B cell (primary cell): ENCODE measurements around the gene PRXL2B. TPM values are rescaled to one million over a fixed set of nuclear protein-coding genes. Genes with fewer than 3 reads are reported as not detected.
A peak's percentile ranks its signal among the peaks of the same experiment; 100 is the strongest.
"Not testable (repeated sequence)": the region's sequence is repeated elsewhere in the genome, so short reads cannot be mapped to it uniquely, and the experiment has no call there.

ENCODE experiments used
- ATAC-seq: fragments of 200-7000 bp; cut with Tn5 transposase; one replicate; pipeline ENCODE4 v1.10.0; 2021; ENCODE audit warnings: low read depth, mild to moderate bottlenecking, moderate number of reproducible peaks, moderate library complexity
- CTCF ChIA-PET: fragments of 350-600 bp; sonication (Branson Sonifier 250); formaldehyde crosslinking; loops from one replicate; lab custom pipeline; 2021; ENCODE audit warnings: antibody characterized with exemption, inconsistent platforms; lab: Charles Lee
- POLR2A ChIA-PET: fragments of 350-600 bp; sonication (Branson Sonifier 250); formaldehyde crosslinking; loops from one replicate; lab custom pipeline; 2021; ENCODE audit warnings: antibody characterized with exemption; lab: Charles Lee
- DNase-seq: peaks from one replicate; pipeline ENCODE4 v3.0.0; 2013
- H2AFZ ChIP-seq: 2 replicates; pipeline ENCODE4 v1.6.1; 2012; ENCODE audit warnings: mild to moderate bottlenecking, low read depth, low read length; ENCODE audit not compliant: insufficient read depth, poor library complexity, severe bottlenecking
- H3K27ac ChIP-seq, 2 donors: 1 replicate in 1 of 2; 2 replicates in 1 of 2; pipeline ENCODE4 v1.5.1; 2012 to 2013; ENCODE audit warnings: low read length in 2 of 2, mild to moderate bottlenecking in 2 of 2, moderate library complexity in 1 of 2
- H3K27me3 ChIP-seq, 4 experiments: fragments of 200-600 bp in 1 of 4; sonication (generic) in 1 of 4; replicated peaks in 1 of 4; 1 replicate in 2 of 4; 2 replicates in 2 of 4; pipeline versions ENCODE4 v1.6.1 to v1.7.0; 2013 to 2016; ENCODE audit warnings: low read length in 3 of 4, mild to moderate bottlenecking in 2 of 4, mixed read lengths in 1 of 4, moderate library complexity in 1 of 4; ENCODE audit not compliant: insufficient read depth in 4 of 4, control insufficient read depth in 3 of 4; ENCODE audit errors: control extremely low read depth in 1 of 4
- H3K36me3 ChIP-seq, 2 experiments: replicated peaks in 1 of 2; 1 replicate in 1 of 2; 2 replicates in 1 of 2; pipeline versions ENCODE4 v1.6.1 to v1.7.1; 2013; ENCODE audit warnings: low read length in 1 of 2; ENCODE audit not compliant: insufficient read depth in 2 of 2, control insufficient read depth in 1 of 2; ENCODE audit errors: control extremely low read depth in 1 of 2, extremely low read depth in 1 of 2
- H3K4me1 ChIP-seq, 2 donors: fragments of 200-600 bp in 1 of 2; sonication (generic) in 1 of 2; 1 replicate in 1 of 2; 2 replicates in 1 of 2; pipeline versions ENCODE4 v1.5.1 to v1.6.1; 2013 to 2017; ENCODE audit warnings: low read length in 2 of 2; ENCODE audit not compliant: control insufficient read depth in 2 of 2, insufficient read depth in 2 of 2
- H3K4me2 ChIP-seq: replicated peaks from 2 replicates; pipeline ENCODE3; 2012; ENCODE audit warnings: mild to moderate bottlenecking, low read depth, low read length; ENCODE audit not compliant: poor library complexity, severe bottlenecking
- H3K4me3 ChIP-seq, 5 experiments: fragments of 200-600 bp in 1 of 5; sonication (generic) in 1 of 5; 1 replicate in 3 of 5; 2 replicates in 2 of 5; pipeline versions ENCODE4 v1.5.1 to v1.7.0; 2011 to 2016; ENCODE audit warnings: low read length in 4 of 5, mild to moderate bottlenecking in 4 of 5, low read depth in 2 of 5, control low read depth in 1 of 5, moderate library complexity in 1 of 5; ENCODE audit not compliant: insufficient read depth in 1 of 5; ENCODE audit errors: control extremely low read depth in 1 of 5, extremely low read depth in 1 of 5
- H3K79me2 ChIP-seq: fragments of 200-600 bp; sonication (generic); one replicate; pipeline ENCODE4 v1.6.0; 2016; ENCODE audit warnings: low read length; ENCODE audit not compliant: control insufficient read depth, insufficient read depth
- H3K9ac ChIP-seq: fragments of 200-600 bp; sonication (generic); 2 replicates; pipeline ENCODE4 v1.6.1; 2017; ENCODE audit warnings: mild to moderate bottlenecking, low read length, moderate library complexity
- H3K9me3 ChIP-seq, 3 donors: one replicate each; pipeline versions ENCODE4 v1.6.1 to v1.7.1; 2013; ENCODE audit warnings: low read length in 2 of 3; ENCODE audit not compliant: control insufficient read depth in 2 of 3, insufficient read depth in 1 of 3; ENCODE audit errors: control extremely low read depth in 1 of 3
- H4K20me1 ChIP-seq: 2 replicates; pipeline ENCODE4 v1.6.0; 2012; ENCODE audit warnings: mild to moderate bottlenecking, low read length; ENCODE audit not compliant: insufficient read depth, control insufficient read depth, poor library complexity, severe bottlenecking
- H3K27ac Mint-ChIP-seq: one replicate; pipeline ENCODE4 v1.8.0; 2021; ENCODE audit warnings: mixed read lengths
- H3K27me3 Mint-ChIP-seq: one replicate; pipeline ENCODE4 v1.8.0; 2021; ENCODE audit warnings: mixed read lengths
- H3K4me1 Mint-ChIP-seq: one replicate; pipeline ENCODE4 v1.8.0; 2021; ENCODE audit warnings: mixed read lengths
- H3K4me3 Mint-ChIP-seq: one replicate; pipeline ENCODE4 v1.8.0; 2021; ENCODE audit warnings: mixed read lengths
- H3K9me3 Mint-ChIP-seq: one replicate; pipeline ENCODE4 v1.8.0; 2022; ENCODE audit warnings: mixed read lengths; ENCODE audit not compliant: insufficient read depth
- CTCF ChIP-seq: fragments of 200-600 bp; IDR thresholded peaks from one replicate; pipeline ENCODE4 v1.8.0; 2022; ENCODE audit warnings: antibody characterized with exemption, mild to moderate bottlenecking
- EZH2 ChIP-seq: IDR thresholded peaks from 2 replicates; pipeline ENCODE4 v1.6.1; 2012; ENCODE audit warnings: borderline replicate concordance, low read depth, mild to moderate bottlenecking, moderate library complexity, low read length; ENCODE audit not compliant: insufficient read depth, poor library complexity, severe bottlenecking
- WGBS: methylation state at CpG from one replicate; pipeline ENCODE4 v1.1.5; 2013; ENCODE audit warnings: missing lambda C conversion rate; ENCODE audit not compliant: insufficient coverage; 5-methylcytosine and 5-hydroxymethylcytosine counted together
- intact Hi-C: fragments of 100-400 bp; cut with micrococcal nuclease; formaldehyde crosslinking; loops from one replicate; pipeline ENCODE4 v1.10.0; 2022
- polyA plus RNA-seq: library from polyadenylated mRNA; depleted of rRNA; stranded (reverse); fragments of >200 nt; gene quantifications from 2 replicates; pipeline ENCODE4 v1.2.3, GENCODE V29; 2012
- total RNA-seq, 2 donors: library from RNA; stranded (reverse); fragments of 120-200 nt in 1 of 2; gene quantifications; 1 replicate in 1 of 2; 2 replicates in 1 of 2; pipeline versions ENCODE4 v1.2.3 to v1.2.4, GENCODE V29; 2013 to 2022

Gene PRXL2B
- total and polyA plus RNA-seq, 2 donors (not counting 1 experiment from before 2014, with no cell fraction given), result 13.0 to 27.0 TPM

- H3K4me2 ChIP-seq, intact Hi-C loops, H3K9me3 Mint-ChIP-seq, H3K27me3 ChIP-seq, H4K20me1 ChIP-seq, H2AFZ ChIP-seq, DNase-seq, H3K4me3 ChIP-seq, H3K27me3 Mint-ChIP-seq, H3K9me3 ChIP-seq, H3K36me3 ChIP-seq, ATAC-seq, POLR2A ChIA-PET, H3K79me2 ChIP-seq, H3K9ac ChIP-seq: not testable (repeated sequence)
- Histone ChIP-seq H3K27ac (peak overlapping the region in 1 of 2 donors; percentile 100), H3K4me1 (peaks cover 48 to 61% of the 10 kb centered on the region in 2 donors)
- Mint-ChIP-seq H3K27ac (peak overlapping the region; percentile 98), H3K4me1 (peaks cover 61% of the 10 kb centered on the region), H3K4me3 (peak overlapping the region; percentile 13)
- CTCF ChIA-PET, result interaction anchor here (0.6 to 1.0 kb wide), 2 partner anchors 34 to 466 kb away, joined by 3 to 4 read pairs; no protein-coding TSS in a partner anchor
- 99% methylated on average over 9 of the region's 9 CpGs for WGBS
Measured at GRCh38 chr1:2551544-2551943, 35.0 kb upstream of the PRXL2B start.

- Histone ChIP-seq H3K36me3 (no peaks in the 10 kb centered on the region), H4K20me1 (peaks cover 2% of the 10 kb centered on the region), H3K9ac (no peak overlapping the region), H3K27me3 (no peaks in the 10 kb centered on the region), H3K4me2 (no peak overlapping the region), H3K27ac (no peak overlapping the region), H3K79me2 (peaks cover 14% of the 10 kb centered on the region), H3K9me3 (no peaks in the 10 kb centered on the region), H3K4me3 (no peak overlapping the region), H2AFZ (no peak overlapping the region), H3K4me1 (peaks cover 51 to 61% of the 10 kb centered on the region in 2 donors)
- no peaks in the 10 kb centered on the region for H3K9me3 Mint-ChIP-seq
- intact Hi-C loops, result no loop called here
- DNase-seq (no peak), ATAC-seq (no peak)
- H3K4me1 Mint-ChIP-seq, result peaks cover 64% of the 10 kb centered on the region
- ChIA-PET CTCF (interaction anchor here (0.6 kb wide), 1 partner anchor 467 kb away, joined by 4 read pairs; no protein-coding TSS in a partner anchor), POLR2A (no interaction called here)
- TF ChIP-seq CTCF (no peak), EZH2 (no peak)
- 99% methylated on average over 19 of the region's 26 CpGs for WGBS
- no peaks in the 10 kb centered on the region for H3K27me3 Mint-ChIP-seq
- H3K4me3 Mint-ChIP-seq, result no peak overlapping the region
- peak overlapping the region; percentile 41 for H3K27ac Mint-ChIP-seq
Measured at GRCh38 chr1:2552189-2552588, 34.4 kb upstream of the PRXL2B start.

- H3K27me3 ChIP-seq, H3K27me3 Mint-ChIP-seq, H4K20me1 ChIP-seq, H3K9ac ChIP-seq, H3K4me2 ChIP-seq, DNase-seq, H3K4me3 Mint-ChIP-seq, H3K4me3 ChIP-seq, H3K9me3 ChIP-seq, H2AFZ ChIP-seq, ATAC-seq, H3K9me3 Mint-ChIP-seq, POLR2A ChIA-PET, H3K27ac Mint-ChIP-seq, H3K36me3 ChIP-seq, CTCF ChIA-PET, H3K27ac ChIP-seq, intact Hi-C loops: not testable (repeated sequence)
- peaks cover 62% of the 10 kb centered on the region for H3K4me1 Mint-ChIP-seq
- H3K79me2 ChIP-seq, result peaks cover 22% of the 10 kb centered on the region
- peaks cover 50 to 61% of the 10 kb centered on the region in 2 donors for H3K4me1 ChIP-seq
- WGBS, result 64% methylated on average over 6 of the region's 9 CpGs
Measured at GRCh38 chr1:2553076-2553475, 33.5 kb upstream of the PRXL2B start.
